H1 (cell line): ENCODE data around the gene C11orf58. TPM values are rescaled to one million over a fixed set of nuclear protein-coding genes. Genes with fewer than 3 reads are reported as not detected.

ENCODE experiments used
- CTCF ChIA-PET: fragments of 300-600 bp; sonication (Branson Sonifier 250); formaldehyde crosslinking; loops from one replicate; lab custom pipeline; 2021; ENCODE audit not compliant: partially characterized antibody; lab: Charles Lee
- POLR2A ChIA-PET: fragments of 300-600 bp; sonication (Branson Sonifier 250); formaldehyde crosslinking; loops from one replicate; lab custom pipeline; 2021; ENCODE audit warnings: inconsistent platforms; ENCODE audit not compliant: partially characterized antibody; lab: Charles Lee
- DNase-seq, 2 experiments: peaks; one replicate each; pipeline versions ENCODE4 v3.0.0 to v3.0.0-alpha.2; 2010 to 2022; ENCODE audit warnings: low spot score in 2 of 2, low read depth in 1 of 2, mixed read lengths in 1 of 2
- FAIRE-seq: peaks from 2 replicates; lab custom pipeline; 2011; peaks lifted over from hg19 to GRCh38; lab: Jason Lieb, UNC
- H2AFZ ChIP-seq: 2 replicates; pipeline ENCODE4 v1.8.1; 2012; ENCODE audit warnings: low read length, inconsistent platforms
- H2AK5ac ChIP-seq: 2 replicates; pipeline ENCODE4 v1.6.1; 2013; ENCODE audit warnings: low read depth, low read length
- H2BK120ac ChIP-seq: replicated peaks from 2 replicates; pipeline ENCODE3; 2013; ENCODE audit warnings: low read depth, low read length, inconsistent platforms
- H2BK12ac ChIP-seq: 2 replicates; pipeline ENCODE4 v1.6.1; 2013; ENCODE audit warnings: low read depth, low read length
- H2BK15ac ChIP-seq: 2 replicates; pipeline ENCODE4 v1.6.1; 2013; ENCODE audit warnings: low read length
- H2BK20ac ChIP-seq: 2 replicates; pipeline ENCODE4 v1.6.1; 2013; ENCODE audit warnings: low read length
- H2BK5ac ChIP-seq: 2 replicates; pipeline ENCODE4 v1.6.1; 2013; ENCODE audit warnings: low read depth, low read length
- H3K14ac ChIP-seq: 2 replicates; pipeline ENCODE4 v1.6.1; 2013; ENCODE audit warnings: inconsistent platforms; ENCODE audit not compliant: insufficient read length
- H3K18ac ChIP-seq: 2 replicates; pipeline ENCODE4 v1.6.1; 2013; ENCODE audit warnings: low read length; ENCODE audit errors: extremely low read depth
- H3K23ac ChIP-seq: 2 replicates; pipeline ENCODE4 v1.6.1; 2013; ENCODE audit warnings: inconsistent platforms; ENCODE audit not compliant: insufficient read length
- H3K23me2 ChIP-seq: 2 replicates; pipeline ENCODE4 v1.6.1; 2013; ENCODE audit warnings: low read depth, low read length
- H3K27ac ChIP-seq: 2 replicates; pipeline ENCODE4 v1.6.1; 2011; ENCODE audit warnings: low read depth, low read length, inconsistent platforms
- H3K27me3 ChIP-seq, 4 experiments: replicated peaks in 1 of 4; 1 replicate in 1 of 4; 2 replicates in 3 of 4; pipeline versions ENCODE4 v1.6.1 to v1.8.1; 2011 to 2013; ENCODE audit warnings: low read length in 3 of 4, mild to moderate bottlenecking in 3 of 4, inconsistent platforms in 2 of 4, mixed read lengths in 2 of 4, moderate library complexity in 1 of 4; ENCODE audit not compliant: control insufficient read depth in 3 of 4, insufficient read depth in 3 of 4; ENCODE audit errors: extremely low read depth in 1 of 4
- H3K36me3 ChIP-seq, 4 experiments: 2 replicates each; pipeline versions ENCODE4 v1.6.1 to v1.8.1; 2011 to 2013; ENCODE audit warnings: mild to moderate bottlenecking in 4 of 4, low read length in 3 of 4, moderate library complexity in 2 of 4, control low read depth in 1 of 4, inconsistent platforms in 1 of 4; ENCODE audit not compliant: insufficient read depth in 4 of 4, control insufficient read depth in 2 of 4
- H3K4ac ChIP-seq: replicated peaks from 2 replicates; pipeline ENCODE3; 2013; ENCODE audit warnings: low read length, low read depth, mixed read lengths, inconsistent platforms; ENCODE audit not compliant: insufficient read length
- H3K4me1 ChIP-seq, 4 experiments: replicated peaks in 1 of 4; 1 replicate in 1 of 4; 2 replicates in 3 of 4; pipeline versions ENCODE4 v1.6.1 to v1.8.1; 2011 to 2013; ENCODE audit warnings: low read length in 3 of 4, inconsistent platforms in 2 of 4, mixed read lengths in 1 of 4; ENCODE audit not compliant: insufficient read depth in 4 of 4, control insufficient read depth in 3 of 4
- H3K4me2 ChIP-seq, 2 experiments: 2 replicates each; pipeline versions ENCODE4 v1.6.1 to v1.8.1; 2011 to 2013; ENCODE audit warnings: low read depth in 2 of 2, low read length in 2 of 2, control low read depth in 1 of 2, inconsistent platforms in 1 of 2, mild to moderate bottlenecking in 1 of 2; ENCODE audit not compliant: insufficient read depth in 1 of 2
- H3K4me3 ChIP-seq, 4 experiments: fragments of 200-600, 300-600 bp in 1 of 4; sonication (generic), shearing (Covaris generic), sonication (Bioruptor Twin) in 1 of 4; 2 replicates each; pipeline versions ENCODE4 v1.5.1 to v1.8.1; 2011 to 2016; ENCODE audit warnings: low read length in 4 of 4, low read depth in 3 of 4, control low read depth in 2 of 4, inconsistent platforms in 2 of 4, mild to moderate bottlenecking in 2 of 4, mixed read lengths in 1 of 4, moderate library complexity in 1 of 4; ENCODE audit not compliant: insufficient read depth in 2 of 4; ENCODE audit errors: extremely low read depth in 1 of 4
- H3K56ac ChIP-seq: replicated peaks from 2 replicates; pipeline ENCODE3; 2013; ENCODE audit warnings: low read depth, mild to moderate bottlenecking, mixed read lengths, low read length, inconsistent platforms; ENCODE audit not compliant: insufficient read length
- H3K79me1 ChIP-seq: 2 replicates; pipeline ENCODE4 v1.6.1; 2013; ENCODE audit warnings: low read depth, low read length, control low read depth
- H3K79me2 ChIP-seq, 2 experiments: 2 replicates each; pipeline versions ENCODE4 v1.6.1 to v1.8.1; 2012 to 2013; ENCODE audit warnings: low read length in 2 of 2, mild to moderate bottlenecking in 2 of 2, inconsistent platforms in 1 of 2; ENCODE audit not compliant: insufficient read depth in 2 of 2, control insufficient read depth in 1 of 2
- H3K9ac ChIP-seq, 4 experiments: replicated peaks in 1 of 4; 1 replicate in 1 of 4; 2 replicates in 3 of 4; pipeline versions ENCODE4 v1.6.1 to v1.8.1; 2011 to 2013; ENCODE audit warnings: low read depth in 3 of 4, low read length in 3 of 4, control low read depth in 2 of 4, mild to moderate bottlenecking in 2 of 4, moderate library complexity in 2 of 4, inconsistent platforms in 1 of 4; ENCODE audit errors: extremely low read depth in 1 of 4
- H3K9me3 ChIP-seq, 2 experiments: 2 replicates each; pipeline versions ENCODE4 v1.6.1 to v1.8.1; 2012 to 2013; ENCODE audit warnings: mild to moderate bottlenecking in 2 of 2, moderate library complexity in 2 of 2, control low read depth in 1 of 2, inconsistent platforms in 1 of 2, low read depth in 1 of 2, low read length in 1 of 2, mixed read lengths in 1 of 2; ENCODE audit not compliant: insufficient read depth in 2 of 2
- H4K20me1 ChIP-seq, 2 experiments: replicated peaks in 1 of 2; 2 replicates each; pipeline versions ENCODE3 to v1.8.1; 2011 to 2013; ENCODE audit warnings: inconsistent platforms in 2 of 2, low read length in 2 of 2, mild to moderate bottlenecking in 1 of 2; ENCODE audit not compliant: insufficient read depth in 2 of 2, control insufficient read depth in 1 of 2
- H4K5ac ChIP-seq: 2 replicates; pipeline ENCODE4 v1.6.1; 2013; ENCODE audit warnings: low read length, low read depth, mixed read lengths, inconsistent platforms; ENCODE audit not compliant: insufficient read length
- H4K8ac ChIP-seq: 2 replicates; pipeline ENCODE4 v1.8.0; 2013; ENCODE audit warnings: mild to moderate bottlenecking, moderate library complexity, low read length, inconsistent platforms; ENCODE audit not compliant: insufficient read depth; ENCODE audit errors: extremely low read depth
- H4K91ac ChIP-seq: replicated peaks from 2 replicates; pipeline ENCODE3; 2013; ENCODE audit warnings: low read length, mixed read lengths, inconsistent platforms; ENCODE audit not compliant: insufficient read length
- ASH2L ChIP-seq: fragments of 200-600, 300-600 bp; sonication (generic); IDR thresholded peaks from one replicate; pipeline ENCODE4 v1.7.1; 2017; ENCODE audit warnings: low read length
- BRCA1 ChIP-seq: IDR thresholded peaks from 2 replicates; pipeline ENCODE4 v1.6.1; 2012; ENCODE audit warnings: low read depth, low read length, improper control_type of control experiment
- CBX5 ChIP-seq: fragments of 300-800, 300-1000 bp; sonication (generic); IDR thresholded peaks from 2 replicates; pipeline ENCODE4 v1.7.1; 2016; ENCODE audit warnings: antibody characterized with exemption, low read length, low read depth
- CHD2 ChIP-seq: IDR thresholded peaks from 2 replicates; pipeline ENCODE4 v1.6.1; 2012; ENCODE audit warnings: low read length, improper control_type of control experiment
- JUND ChIP-seq: IDR thresholded peaks from 2 replicates; pipeline ENCODE4 v1.6.1; 2011; ENCODE audit warnings: mild to moderate bottlenecking, improper control_type of control experiment, low read length
- KDM1A ChIP-seq: fragments of 200-600, 300-600 bp; sonication (generic); IDR thresholded peaks from 2 replicates; pipeline ENCODE4 v1.7.1; 2016; ENCODE audit warnings: mild to moderate bottlenecking, low read length, borderline replicate concordance
- KDM5A ChIP-seq: fragments of 200-600 bp; IDR thresholded peaks from 2 replicates; pipeline ENCODE4 v1.7.1; 2012; ENCODE audit warnings: mild to moderate bottlenecking, low read length, inconsistent platforms, mixed read lengths
- POU5F1 ChIP-seq: IDR thresholded peaks from 2 replicates; pipeline ENCODE4 v1.6.1; 2011; ENCODE audit warnings: low read depth, mild to moderate bottlenecking, low read length, moderate library complexity
- RBBP5 ChIP-seq: IDR thresholded peaks from 2 replicates; pipeline ENCODE4 v1.7.1; 2012; ENCODE audit warnings: low read depth, mild to moderate bottlenecking, inconsistent platforms, low read length, moderate library complexity, borderline replicate concordance
- RXRA ChIP-seq: IDR thresholded peaks from 2 replicates; pipeline ENCODE4 v1.6.1; 2011; ENCODE audit warnings: low read depth, mild to moderate bottlenecking, low read length, moderate library complexity; ENCODE audit not compliant: insufficient read depth
- SP1 ChIP-seq: IDR thresholded peaks from 2 replicates; pipeline ENCODE4 v1.6.1; 2011; ENCODE audit warnings: low read depth, low read length
- SP4 ChIP-seq: IDR thresholded peaks from 2 replicates; pipeline ENCODE4 v1.6.1; 2012; ENCODE audit warnings: low read length, inconsistent platforms
- SRF ChIP-seq: IDR thresholded peaks from 2 replicates; pipeline ENCODE4 v1.6.1; 2011; ENCODE audit warnings: mild to moderate bottlenecking, low read depth, low read length, moderate library complexity
- ZNF274 ChIP-seq: IDR thresholded peaks from 2 replicates; pipeline ENCODE4 v1.7.0; 2012; ENCODE audit warnings: low read length, borderline replicate concordance; ENCODE audit errors: extremely low read depth
- WGBS, 2 experiments: shearing (Covaris generic) in 1 of 2; methylation state at CpG; one replicate each; pipeline versions ENCODE4 v1.1.6 to v1.1.7; 2013 to 2015; ENCODE audit warnings: low lambda C conversion rate in 2 of 2, mixed read lengths in 2 of 2, inconsistent platforms in 1 of 2, low coverage in 1 of 2, missing lambda C conversion rate in 1 of 2; ENCODE audit not compliant: insufficient replicate concordance in 2 of 2, insufficient coverage in 1 of 2, insufficient read length in 1 of 2; ENCODE audit errors: extremely low coverage in 1 of 2, missing lambda C conversion rate in 1 of 2; 5-methylcytosine and 5-hydroxymethylcytosine counted together
- polyA plus RNA-seq, 7 experiments: library from polyadenylated mRNA; depleted of rRNA in 3 of 7; stranded (reverse) in 5 of 7; unstranded in 2 of 7; fragments of >200 nt in 5 of 7; fragments of 200-250 nt in 2 of 7; gene quantifications; 1 replicate in 5 of 7; 2 replicates in 1 of 7; 4 replicates in 1 of 7; pipeline versions ENCODE4 v1.2.1 to v1.2.3, GENCODE V29; 2011 to 2013; ENCODE audit warnings: missing spikeins in 2 of 7, mixed read lengths in 2 of 7
- total RNA-seq: library from RNA; stranded (reverse); fragmentation: NEBNext Ultra II Directional; extraction: Animal tissue kit (Norgen Biotek cat#: 25700); gene quantifications from 2 replicates; pipeline ENCODE4 v1.2.1, GENCODE V29; 2021
- TF ChIP-seq, protein P1 (sequence below): IDR thresholded peaks from 2 replicates; pipeline ENCODE4 v1.6.1; 2012; ENCODE audit warnings: inconsistent platforms

The C11orf58 gene
- total and polyA plus RNA-seq, 2 of the 8 experiments (the other 6 are each of a cell fraction or from before 2014, with no cell fraction given) = 70.7 to 181 TPM

- Histone ChIP-seq H3K27me3 (no peaks in the 10 kb centered on the region), H3K79me1 (no peaks in the 10 kb centered on the region), H4K20me1 (peaks cover 0 to 2% of the 10 kb centered on the region in 2 experiments), H2AK5ac (no peak overlapping the region), H2BK12ac (no peak overlapping the region), H3K27ac (no peak overlapping the region), H2BK120ac (no peak overlapping the region), H3K14ac (no peak overlapping the region), H3K56ac (no peak overlapping the region), H3K4me2 (no peak overlapping the region), H4K5ac (no peak overlapping the region), H2BK5ac (no peak overlapping the region), H3K9ac (no peak overlapping the region), H4K91ac (no peak overlapping the region), H3K79me2 (no peaks in the 10 kb centered on the region), H3K4me3 (no peak overlapping the region), H2BK15ac (no peak overlapping the region), H2BK20ac (no peak overlapping the region), H3K23ac (no peak overlapping the region), H3K36me3 (peaks cover 0 to 14% (median 6%) of the 10 kb centered on the region in 4 experiments; a peak in 3 of 8 replicates), H4K8ac (no peak overlapping the region), H3K4ac (no peak overlapping the region), H3K23me2 (no peaks in the 10 kb centered on the region), H3K4me1 (no peaks in the 10 kb centered on the region)
- FAIRE-seq = no peak
- CTCF ChIA-PET = interaction anchor here (1.2 to 1.4 kb wide), 3 partner anchors 9 to 268 kb away, joined by 4 to 5 read pairs (median 5); no protein-coding TSS in a partner anchor
- 89% methylated on average over 8 of the region's 8 CpGs; no CpG with 5 or more reads in 1 of the 2 experiments for WGBS, 2 experiments
- no peak for DNase-seq
- POLR2A ChIA-PET = interaction anchor here (1.3 kb wide), 1 partner anchor 21 kb away, joined by 3 read pairs; no protein-coding TSS in a partner anchor
- TF ChIP-seq RXRA (no peak), JUND (no peak), KDM5A (no peak), SP4 (no peak), ASH2L (no peak), POU5F1 (no peak), SP1 (no peak), BRCA1 (no peak), CBX5 (no peak), RBBP5 (no peak), SRF (no peak), KDM1A (no peak), ZNF274 (no peak), CHD2 (no peak)
- TF ChIP-seq, protein P1, sequence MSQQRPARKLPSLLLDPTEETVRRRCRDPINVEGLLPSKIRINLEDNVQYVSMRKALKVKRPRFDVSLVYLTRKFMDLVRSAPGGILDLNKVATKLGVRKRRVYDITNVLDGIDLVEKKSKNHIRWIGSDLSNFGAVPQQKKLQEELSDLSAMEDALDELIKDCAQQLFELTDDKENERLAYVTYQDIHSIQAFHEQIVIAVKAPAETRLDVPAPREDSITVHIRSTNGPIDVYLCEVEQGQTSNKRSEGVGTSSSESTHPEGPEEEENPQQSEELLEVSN = no peak
- TF ChIP-seq, all 59 proteins: peak for 0
- Histone ChIP-seq H3K18ac (no peak overlapping the region), H2AFZ (no peak overlapping the region), H3K9me3 (no peaks in the 10 kb centered on the region)
Observed at GRCh38 chr11:16795146-16795545, 56.7 kb downstream of the C11orf58 start.
